Memory B cell (primary cell): ENCODE measurements around the gene AQP3.
A peak's percentile ranks its signal among the peaks of the same experiment; 100 is the strongest.
"Not testable (repeated sequence)": the region's sequence is repeated elsewhere in the genome, so short reads cannot be mapped to it uniquely, and the experiment has no call there.

ENCODE experiments used
- ATAC-seq: fragments of 150-1000 bp; cut with Tn5 transposase; 2 replicates; pipeline ENCODE4 v1.10.0; 2021; ENCODE audit warnings: low read depth, mild to moderate bottlenecking, moderate library complexity
- DNase-seq, 2 donors: peaks; one replicate each; pipeline ENCODE4 v3.0.0; 2022; ENCODE audit warnings: low spot score in 2 of 2
- H3K27ac Mint-ChIP-seq: one replicate; pipeline ENCODE4 v1.8.0; 2022; ENCODE audit warnings: mild to moderate bottlenecking, moderate library complexity, mixed read lengths
- H3K27me3 Mint-ChIP-seq: one replicate; pipeline ENCODE4 v1.8.0; 2022; ENCODE audit warnings: mixed read lengths
- H3K36me3 Mint-ChIP-seq: one replicate; pipeline ENCODE4 v1.8.0; 2022; ENCODE audit warnings: mild to moderate bottlenecking, mixed read lengths
- H3K4me1 Mint-ChIP-seq: one replicate; pipeline ENCODE4 v1.8.0; 2022; ENCODE audit warnings: mixed read lengths
- H3K4me3 Mint-ChIP-seq: one replicate; pipeline ENCODE4 v1.8.0; 2022; ENCODE audit warnings: mild to moderate bottlenecking, moderate library complexity, mixed read lengths
- H3K9me3 Mint-ChIP-seq: one replicate; pipeline ENCODE4 v1.8.0; 2022; ENCODE audit warnings: mixed read lengths

The AQP3 gene

DNA sequence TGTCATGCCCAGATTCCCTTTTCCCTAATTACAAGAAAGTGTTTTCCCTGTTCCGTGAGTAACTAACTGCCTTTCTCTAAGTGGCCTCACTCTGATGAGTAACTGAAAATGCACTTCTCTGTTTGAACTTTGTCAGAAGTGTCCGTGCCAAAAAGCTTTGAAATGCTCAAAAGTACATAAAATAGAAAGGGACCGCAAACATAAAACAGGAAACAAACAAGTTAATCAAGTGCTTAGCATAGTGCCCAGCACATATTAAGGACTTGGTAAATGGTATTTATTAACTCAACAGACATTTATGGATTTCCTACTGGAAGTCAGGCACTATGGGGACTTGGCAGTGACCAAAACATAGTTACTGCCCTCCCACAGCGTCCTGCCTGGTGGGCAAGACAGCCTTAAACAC, 22.3 kb downstream of the AQP3 start:
- Mint-ChIP-seq H3K36me3 (no peaks in the 10 kb centered on the region), H3K27ac (no peak overlapping the region), H3K27me3 (peaks cover 1% of the 10 kb centered on the region), H3K9me3 (no peaks in the 10 kb centered on the region), H3K4me3 (no peak overlapping the region), H3K4me1 (no peaks in the 10 kb centered on the region)
- ATAC-seq (no peak), DNase-seq (no peak)

DNA sequence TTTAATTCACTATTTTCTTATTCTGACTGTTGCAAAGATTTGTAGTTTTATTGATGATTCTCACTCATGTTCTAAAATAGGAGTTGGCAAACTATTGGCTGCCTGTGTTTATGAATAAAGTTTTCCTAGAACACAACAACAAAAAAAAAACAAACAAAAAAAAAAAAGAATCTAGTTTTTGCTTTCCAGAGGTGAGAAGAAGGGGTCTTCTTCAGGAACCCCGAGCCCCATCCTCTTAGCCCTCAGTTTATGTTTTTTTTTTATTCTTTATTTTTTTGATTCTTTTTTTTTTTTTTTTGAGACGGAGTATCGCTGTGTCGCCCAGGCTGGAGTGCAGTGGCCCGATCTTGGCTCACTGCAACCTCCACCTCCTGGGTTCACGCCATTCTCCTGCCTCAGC, 22.9 kb downstream of the AQP3 start:
- H3K27me3 Mint-ChIP-seq, H3K27ac Mint-ChIP-seq, ATAC-seq, H3K9me3 Mint-ChIP-seq, H3K4me1 Mint-ChIP-seq, DNase-seq, H3K4me3 Mint-ChIP-seq, H3K36me3 Mint-ChIP-seq: not testable (repeated sequence)

DNA sequence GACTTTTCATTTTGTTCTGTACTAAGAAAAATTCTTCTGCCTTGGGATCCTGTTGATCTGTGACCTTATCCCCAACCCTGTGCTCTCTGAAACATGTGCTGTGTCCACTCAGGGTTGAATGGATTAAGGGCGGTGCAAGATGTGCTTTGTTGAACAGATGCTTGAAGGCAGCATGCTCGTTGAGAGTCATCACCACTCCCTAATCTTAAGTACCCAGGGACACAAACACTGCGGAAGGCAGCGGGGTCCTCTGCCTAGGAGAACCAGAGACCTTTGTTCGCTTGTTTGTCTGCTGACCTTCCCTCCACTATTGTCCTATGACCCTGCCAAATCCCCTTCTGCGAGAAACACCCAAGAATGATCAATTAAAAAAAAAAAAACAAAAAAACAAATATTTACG, 23.4 kb downstream of the AQP3 start:
- H3K27me3 Mint-ChIP-seq, H3K36me3 Mint-ChIP-seq, DNase-seq, ATAC-seq, H3K4me3 Mint-ChIP-seq, H3K4me1 Mint-ChIP-seq, H3K27ac Mint-ChIP-seq, H3K9me3 Mint-ChIP-seq: not testable (repeated sequence)

DNA sequence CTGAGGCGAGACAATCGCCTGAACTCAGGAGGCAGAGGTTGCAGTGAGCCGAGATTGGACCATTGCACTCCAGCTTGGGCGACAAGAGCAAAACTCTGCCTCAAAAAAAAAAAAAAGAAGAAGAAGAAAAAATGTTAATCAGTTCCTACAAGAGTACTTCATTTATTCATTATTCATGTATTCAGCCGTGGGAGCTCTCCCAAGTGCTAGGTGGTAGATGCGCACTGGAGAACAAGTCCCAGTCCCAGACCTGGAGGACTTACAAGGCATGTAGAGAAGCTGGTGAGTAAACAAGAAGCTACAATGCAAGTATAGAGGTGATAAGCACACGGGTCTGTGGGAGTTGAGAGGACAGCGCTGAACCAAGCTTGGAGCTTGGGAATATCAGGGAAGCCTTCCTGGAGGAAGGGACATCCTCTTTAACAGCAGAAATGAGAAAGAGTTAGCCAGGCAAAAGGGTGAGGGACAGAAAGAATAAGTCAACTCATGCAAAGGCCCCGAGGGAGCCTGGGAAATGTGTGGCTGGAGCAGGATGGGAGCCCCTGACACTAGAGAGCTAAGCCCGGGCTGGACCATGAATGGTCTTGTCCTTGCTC, 27.6 kb downstream of the AQP3 start:
- no peak for DNase-seq
- H3K27ac Mint-ChIP-seq, result peak overlapping the region; percentile 2
- ATAC-seq, result no peak
- peaks cover 16% of the 10 kb centered on the region for H3K27me3 Mint-ChIP-seq
- H3K9me3 Mint-ChIP-seq, result no peaks in the 10 kb centered on the region
- H3K4me1 Mint-ChIP-seq, result peaks cover 2% of the 10 kb centered on the region
- no peak overlapping the region for H3K4me3 Mint-ChIP-seq
- no peaks in the 10 kb centered on the region for H3K36me3 Mint-ChIP-seq

DNA sequence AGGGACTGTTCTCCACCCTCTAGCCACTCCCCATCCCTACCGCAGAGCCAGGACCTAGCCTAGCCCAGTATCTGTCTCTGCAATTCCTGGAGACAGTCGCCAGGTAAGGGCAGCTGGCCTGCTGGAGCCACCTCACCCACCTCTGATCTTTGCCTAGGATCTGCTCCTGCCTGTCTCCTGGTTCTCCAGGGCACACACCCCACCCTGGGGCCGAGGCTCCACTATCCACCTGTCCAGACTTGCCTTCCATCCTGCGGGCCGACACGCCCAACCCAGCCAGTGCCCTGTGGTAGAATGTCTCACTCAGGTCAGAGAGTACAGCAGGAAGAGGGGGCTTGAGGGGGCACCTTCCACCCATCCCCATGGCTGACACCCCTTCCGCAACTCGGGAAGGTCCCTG, 29.3 kb downstream of the AQP3 start:
- no peak for ATAC-seq
- no peak overlapping the region for H3K27ac Mint-ChIP-seq
- peaks cover 16% of the 10 kb centered on the region for H3K27me3 Mint-ChIP-seq
- H3K9me3 Mint-ChIP-seq, result no peaks in the 10 kb centered on the region
- no peak overlapping the region for H3K4me3 Mint-ChIP-seq
- no peaks in the 10 kb centered on the region for H3K36me3 Mint-ChIP-seq
- no peak for DNase-seq
- peaks cover 2% of the 10 kb centered on the region for H3K4me1 Mint-ChIP-seq

DNA sequence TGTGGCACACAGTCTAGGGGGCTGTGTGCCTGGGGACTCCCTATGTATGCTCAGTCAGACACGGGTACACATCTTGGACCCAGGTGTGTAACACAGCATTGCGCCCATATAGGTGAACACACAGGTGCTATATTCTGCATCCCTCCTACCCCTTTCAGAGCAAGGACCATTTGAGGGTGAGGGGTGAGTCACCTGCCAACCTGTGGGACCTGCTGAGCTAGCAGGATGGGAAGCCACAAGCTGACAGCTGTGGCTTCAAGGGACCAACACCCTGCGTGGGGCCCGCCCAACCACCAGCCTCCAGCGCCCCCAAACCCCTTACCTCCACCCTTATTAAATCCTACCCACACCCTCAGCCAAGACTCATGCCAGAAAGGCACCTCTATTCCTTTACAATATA, 30.4 kb downstream of the AQP3 start:
- ATAC-seq (no peak), DNase-seq (no peak)
- Mint-ChIP-seq H3K36me3 (no peaks in the 10 kb centered on the region), H3K27ac (no peak overlapping the region), H3K4me3 (no peak overlapping the region), H3K4me1 (peaks cover 2% of the 10 kb centered on the region), H3K9me3 (no peaks in the 10 kb centered on the region), H3K27me3 (peaks cover 16% of the 10 kb centered on the region)

DNA sequence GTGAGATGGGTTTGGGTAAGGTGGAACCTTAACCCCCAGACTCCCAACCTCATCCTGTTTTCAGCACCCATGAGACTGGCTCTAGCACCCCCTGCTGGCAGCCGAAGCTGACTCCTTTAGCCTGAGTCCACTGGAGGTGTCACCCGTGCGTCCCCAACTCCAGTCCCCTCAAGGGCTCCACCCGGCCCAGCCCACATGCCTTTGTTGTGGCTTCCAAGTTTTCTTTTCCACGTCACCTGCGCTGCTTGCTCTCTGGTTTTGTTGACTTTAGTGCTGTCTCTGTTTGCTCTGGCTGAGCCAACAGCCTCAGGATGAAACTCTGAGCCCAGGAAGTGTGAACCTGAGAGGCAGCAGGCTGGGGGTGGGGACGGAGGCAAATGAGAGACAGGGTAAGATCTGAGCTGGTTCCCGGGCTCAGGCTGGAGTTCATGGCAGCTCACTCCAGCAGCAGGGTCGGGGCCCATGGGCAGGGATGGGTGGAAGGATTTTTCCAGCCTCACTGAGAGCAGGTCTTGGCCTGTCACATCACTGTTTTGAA, 31.8 kb downstream of the AQP3 start:
- peaks cover 2% of the 10 kb centered on the region for H3K4me1 Mint-ChIP-seq

DNA sequence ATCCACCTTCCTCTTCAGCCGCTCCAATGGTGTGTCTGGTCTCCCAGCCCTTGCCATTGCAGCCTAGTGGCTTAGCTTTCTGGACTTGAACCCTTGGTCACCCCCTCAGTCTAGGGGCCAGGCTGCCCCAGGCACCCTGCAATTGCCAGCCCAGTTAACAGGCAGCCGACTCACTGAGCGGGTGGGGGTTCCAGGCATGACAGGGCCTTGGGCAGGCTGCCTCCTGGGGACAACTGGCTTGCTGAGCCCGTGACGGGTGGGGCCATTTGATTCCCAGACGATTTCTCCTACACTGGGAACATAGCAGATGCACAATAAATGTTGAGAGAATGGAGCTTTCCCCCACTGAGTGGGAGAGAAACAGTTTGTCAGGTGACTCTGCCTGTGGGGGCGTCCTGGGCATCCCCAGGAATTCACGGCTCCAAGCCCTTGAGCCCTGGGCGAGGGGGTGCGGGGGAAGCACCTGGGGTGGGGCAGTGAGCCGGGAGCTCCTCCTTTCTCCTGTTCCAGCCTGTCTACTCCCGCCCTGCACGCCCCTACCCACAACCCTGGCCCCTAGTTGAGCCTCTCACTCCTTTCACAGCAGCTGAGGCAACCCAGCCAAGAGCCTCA, 32.4 kb downstream of the AQP3 start:
- H3K4me1 Mint-ChIP-seq, result peaks cover 2% of the 10 kb centered on the region
- no peaks in the 10 kb centered on the region for H3K9me3 Mint-ChIP-seq
- no peak overlapping the region for H3K4me3 Mint-ChIP-seq

More for the DNA sequence above, 31.8 kb downstream of the AQP3 start:
- no peaks in the 10 kb centered on the region for H3K9me3 Mint-ChIP-seq
- no peak overlapping the region for H3K27ac Mint-ChIP-seq
- ATAC-seq, result peak; percentile 70
- H3K36me3 Mint-ChIP-seq, result no peaks in the 10 kb centered on the region
- peak; percentile 28 to 39 for DNase-seq
- H3K4me3 Mint-ChIP-seq, result no peak overlapping the region
- H3K27me3 Mint-ChIP-seq, result peaks cover 19% of the 10 kb centered on the region

DNA sequence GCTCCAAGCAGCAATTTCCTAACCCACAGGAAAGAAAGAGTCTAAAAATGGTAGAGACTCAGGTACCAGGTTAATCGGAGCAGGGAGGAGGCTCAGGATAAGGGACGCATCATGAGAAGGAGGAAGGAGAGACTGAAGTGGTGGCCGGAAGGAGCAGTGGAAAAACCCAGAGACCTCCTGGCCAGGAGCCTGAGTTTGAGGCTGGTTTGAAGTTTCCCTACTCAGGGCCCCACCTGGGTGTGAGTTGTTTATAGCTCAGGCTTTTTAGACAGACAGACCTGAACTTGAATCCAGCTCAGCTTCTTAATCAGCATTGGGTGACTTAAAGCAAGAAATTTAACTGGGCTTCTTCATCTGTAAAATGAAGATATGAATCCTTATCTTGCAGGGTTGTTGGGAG, 33.1 kb downstream of the AQP3 start:
- Mint-ChIP-seq H3K27me3 (peaks cover 18% of the 10 kb centered on the region), H3K36me3 (no peaks in the 10 kb centered on the region), H3K27ac (no peak overlapping the region), H3K9me3 (no peaks in the 10 kb centered on the region), H3K4me1 (peaks cover 2% of the 10 kb centered on the region), H3K4me3 (no peak overlapping the region)
- no peak for DNase-seq
- ATAC-seq, result no peak

More for the DNA sequence above, 32.4 kb downstream of the AQP3 start:
- Mint-ChIP-seq H3K36me3 (no peaks in the 10 kb centered on the region), H3K27me3 (peaks cover 19% of the 10 kb centered on the region), H3K27ac (no peak overlapping the region)
- ATAC-seq, result no peak
- DNase-seq, result no peak

DNA sequence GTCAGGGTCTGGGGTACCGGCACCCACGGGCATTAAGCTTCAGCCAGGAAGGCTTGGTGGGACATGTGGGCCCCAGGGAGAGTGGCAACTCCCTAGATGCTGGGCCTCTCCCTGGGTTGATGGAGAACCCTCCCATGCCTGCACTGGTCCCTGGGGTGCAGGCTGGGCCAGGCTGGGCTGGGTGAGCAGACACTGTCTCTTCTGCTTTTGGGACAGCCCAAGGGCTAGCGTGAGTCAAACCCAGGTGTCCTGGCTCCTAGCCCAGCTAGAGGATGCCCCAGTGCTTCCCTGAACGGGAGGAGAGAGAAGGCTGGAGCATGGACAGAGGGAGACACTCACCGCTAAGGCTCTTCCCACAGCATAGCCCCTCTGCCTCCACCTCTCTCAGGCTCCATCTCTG, 39.3 kb downstream of the AQP3 start:
- DNase-seq (no peak), ATAC-seq (no peak)

DNA sequence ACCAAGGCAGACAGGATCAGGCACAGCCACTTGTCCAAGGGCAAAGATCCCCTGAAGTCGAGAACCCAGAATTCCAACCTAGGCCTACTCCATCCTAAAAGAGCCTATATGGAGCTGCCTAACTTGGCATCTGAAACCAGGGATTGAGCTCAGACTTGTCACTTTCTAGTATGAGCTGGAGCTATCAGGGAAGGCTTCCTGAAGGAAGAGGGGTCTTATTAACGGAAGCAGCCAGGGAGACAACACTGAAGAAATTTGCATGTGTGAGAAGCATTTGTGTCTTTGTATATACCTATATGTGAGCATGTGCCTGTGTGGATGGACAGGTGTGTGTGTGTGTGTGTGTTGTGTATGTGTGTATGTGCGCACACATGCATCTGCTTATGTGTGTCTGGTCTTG, 40.3 kb downstream of the AQP3 start:
- ATAC-seq (no peak), DNase-seq (no peak)
- H3K36me3 Mint-ChIP-seq, result no peaks in the 10 kb centered on the region
- no peak overlapping the region for H3K27ac Mint-ChIP-seq
- H3K4me1 Mint-ChIP-seq, result no peaks in the 10 kb centered on the region
- H3K27me3 Mint-ChIP-seq, result peaks cover 5% of the 10 kb centered on the region
- no peaks in the 10 kb centered on the region for H3K9me3 Mint-ChIP-seq
- no peak overlapping the region for H3K4me3 Mint-ChIP-seq

More for the DNA sequence above, 39.3 kb downstream of the AQP3 start:
- Mint-ChIP-seq H3K9me3 (no peaks in the 10 kb centered on the region), H3K27me3 (peaks cover 5% of the 10 kb centered on the region), H3K36me3 (no peaks in the 10 kb centered on the region), H3K27ac (no peak overlapping the region), H3K4me1 (no peaks in the 10 kb centered on the region), H3K4me3 (no peak overlapping the region)

DNA sequence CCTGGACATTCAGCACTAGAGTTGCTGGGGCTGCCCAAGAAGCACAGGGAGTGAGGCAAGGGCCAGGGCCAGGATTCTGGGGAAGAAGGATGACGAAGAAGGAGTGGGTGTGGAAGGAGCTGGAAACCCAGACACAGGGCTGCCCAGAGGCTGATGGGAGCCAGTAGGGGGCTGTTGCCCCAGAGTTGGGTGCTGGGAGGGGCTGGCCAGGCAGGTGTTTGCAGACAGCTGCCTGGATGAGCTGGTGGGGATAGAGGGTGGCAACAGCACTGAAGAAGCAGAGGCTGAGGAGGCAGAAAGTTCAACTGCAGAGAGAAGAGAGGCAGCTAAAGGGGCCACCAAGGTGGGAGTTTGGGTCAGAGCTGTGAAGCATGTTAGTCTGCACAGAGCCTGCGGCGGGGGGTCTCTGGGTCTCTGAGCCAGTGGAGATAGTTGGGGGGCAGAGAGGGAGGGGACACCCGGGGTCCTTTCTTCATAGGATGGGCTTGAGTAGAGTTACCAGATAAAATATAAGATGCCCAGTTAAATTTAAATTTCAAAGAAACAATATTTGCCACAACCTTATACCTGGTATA, 42.5 kb downstream of the AQP3 start:
- Mint-ChIP-seq H3K27ac (no peak overlapping the region), H3K27me3 (peaks cover 8% of the 10 kb centered on the region), H3K4me3 (no peak overlapping the region), H3K4me1 (no peaks in the 10 kb centered on the region), H3K9me3 (no peaks in the 10 kb centered on the region), H3K36me3 (no peaks in the 10 kb centered on the region)
- DNase-seq (no peak), ATAC-seq (no peak)

DNA sequence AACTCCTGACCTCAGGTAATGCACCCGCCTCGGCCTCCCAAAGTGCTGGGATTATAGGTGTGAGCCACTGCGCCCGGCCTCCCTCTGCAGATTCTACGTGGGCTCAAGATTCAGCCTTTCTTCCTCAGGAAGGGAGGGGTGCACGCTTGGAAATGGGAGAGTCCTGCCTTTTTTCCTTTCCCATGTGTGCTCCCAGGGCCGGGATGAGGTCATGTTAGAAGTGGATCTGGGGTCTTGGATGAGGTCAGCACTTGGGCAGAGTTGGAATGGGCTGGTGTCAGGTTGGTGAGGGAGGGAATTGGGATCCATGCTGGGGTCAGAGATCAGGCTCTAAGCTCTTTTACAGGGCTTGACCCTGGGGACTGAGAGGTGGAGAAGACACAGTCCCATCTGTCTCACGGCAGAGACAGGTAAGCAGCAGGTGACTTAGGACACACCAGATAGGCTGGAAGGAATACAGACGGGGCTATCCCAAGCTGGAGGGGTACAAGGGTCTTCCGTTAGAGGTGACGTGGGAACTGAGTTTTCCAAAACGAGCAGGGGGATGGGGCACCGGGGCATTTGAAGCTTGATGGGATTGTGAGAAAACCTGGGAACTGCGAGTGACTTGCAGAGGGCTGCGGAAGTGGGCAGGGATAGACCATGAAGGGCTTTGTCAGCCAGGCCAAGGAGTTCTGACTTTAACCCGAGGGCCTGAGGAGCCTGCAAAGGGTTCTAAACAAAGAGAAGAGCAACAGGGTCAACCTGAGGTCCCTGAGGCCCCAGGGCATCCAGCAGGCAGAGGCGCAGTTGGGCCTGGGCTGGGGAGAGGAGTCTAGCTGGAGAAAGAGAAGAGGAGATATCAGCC, 43.2 kb downstream of the AQP3 start:
- Mint-ChIP-seq H3K4me1 (no peaks in the 10 kb centered on the region), H3K36me3 (no peaks in the 10 kb centered on the region), H3K4me3 (no peak overlapping the region), H3K27ac (no peak overlapping the region), H3K27me3 (peaks cover 12% of the 10 kb centered on the region), H3K9me3 (no peaks in the 10 kb centered on the region)
- DNase-seq, result no peak
- ATAC-seq, result no peak

DNA sequence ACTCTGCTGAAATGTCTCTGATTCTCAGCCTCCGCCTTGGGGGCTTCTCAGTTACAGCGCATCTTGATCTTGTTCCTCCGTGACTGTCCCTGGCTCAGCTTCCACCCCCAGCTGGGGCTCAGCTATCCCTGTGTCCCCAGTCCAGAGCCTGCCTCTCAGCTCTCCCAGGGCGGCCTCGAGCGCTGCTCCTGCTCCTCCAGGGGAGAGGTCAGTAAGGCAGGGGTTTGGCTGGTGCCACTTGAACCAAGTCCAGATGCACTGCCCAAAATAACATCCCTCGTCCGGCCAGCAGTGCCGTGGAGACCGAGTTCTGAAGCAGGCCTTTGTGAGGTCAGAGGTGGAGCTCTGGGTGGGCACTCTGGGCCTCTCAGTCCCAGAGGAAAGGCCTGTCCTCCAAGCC, 45.0 kb downstream of the AQP3 start, which contains the start of gene AQP7:
Gene AQP7 (minus strand): TSS at position 198 of the 400 bp plus-strand sequence. CDS start 1,306 bp downstream, outside the sequence.
- not testable (repeated sequence) for H3K4me3 Mint-ChIP-seq, H3K27ac Mint-ChIP-seq
- H3K27me3 Mint-ChIP-seq, result peaks cover 14% of the 10 kb centered on the region

More for the DNA sequence above, 45.0 kb downstream of the AQP3 start, which contains the start of gene AQP7:
- H3K4me1 Mint-ChIP-seq, H3K9me3 Mint-ChIP-seq, H3K36me3 Mint-ChIP-seq, ATAC-seq, DNase-seq: not testable (repeated sequence)
